D721Med (cell line): ENCODE data around the gene ZHX3.
A peak's percentile ranks its signal among the peaks of the same experiment; 100 is the strongest.
"Not testable (repeated sequence)": the region's sequence is repeated elsewhere in the genome, so short reads cannot be mapped to it uniquely, and the experiment has no call there.

Experiments used
- DNase-seq: peaks from one replicate; pipeline ENCODE4 v3.0.0; 2011; ENCODE audit warnings: low spot score; ENCODE audit not compliant: insufficient read length
- FAIRE-seq: peaks from 2 replicates; lab custom pipeline; 2011; peaks lifted over from hg19 to GRCh38; lab: Jason Lieb, UNC
- CTCF ChIP-seq: IDR thresholded peaks from 2 replicates; pipeline ENCODE4 v1.5.1; 2012; ENCODE audit warnings: mild to moderate bottlenecking, control low read depth; ENCODE audit not compliant: insufficient read depth; ENCODE audit errors: missing control alignments

The ZHX3 gene

DNA sequence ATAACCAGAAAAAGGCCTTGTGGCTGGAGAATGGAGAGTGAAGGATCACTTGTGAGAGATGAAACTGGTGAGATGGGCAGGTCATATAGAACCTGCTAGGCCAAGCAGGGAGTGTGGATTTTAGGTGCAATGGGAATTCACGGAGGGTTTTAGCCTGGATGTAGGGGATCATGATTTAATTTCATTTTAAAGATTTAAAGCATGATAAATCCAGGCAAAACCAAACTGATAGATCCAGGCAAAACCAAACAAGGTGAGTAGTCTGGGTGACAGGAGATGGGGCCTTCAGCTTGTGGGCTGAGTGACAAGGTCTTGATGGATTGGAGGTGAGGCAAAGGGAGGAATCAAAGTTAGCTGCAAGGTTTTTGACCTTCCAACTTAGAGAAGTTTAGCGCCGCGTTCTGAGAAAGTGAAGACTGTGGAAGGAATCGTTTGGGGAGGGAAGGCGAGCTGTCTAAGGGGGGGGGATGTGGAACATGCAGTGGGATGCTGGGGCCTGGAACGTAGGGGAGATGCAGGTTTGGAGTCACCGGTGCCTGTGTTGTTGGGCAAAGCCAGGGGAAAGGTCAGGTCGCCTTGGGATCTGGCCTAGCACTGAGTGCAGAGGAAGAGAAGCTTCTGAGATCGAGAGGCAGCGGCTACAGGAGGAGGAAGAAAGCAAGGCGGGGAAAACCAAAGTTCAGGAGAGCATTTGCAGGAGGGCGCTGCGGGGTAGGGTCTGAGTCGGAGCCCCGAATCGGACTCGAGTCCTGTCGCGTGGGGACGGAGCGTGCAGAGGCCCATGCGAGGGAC is 181.4 kb downstream of the ZHX3 start:
- FAIRE-seq, result no peak

GRCh38 chr20:41135187-41135887 is 182.2 kb downstream of the ZHX3 start:
- DNase-seq (no peak), FAIRE-seq (no peak)
- peak; percentile 67 for TF ChIP-seq CTCF

More for the DNA sequence above, 181.4 kb downstream of the ZHX3 start:
- DNase-seq, result no peak
- no peak for TF ChIP-seq CTCF

- no peak for TF ChIP-seq CTCF
- no peak for DNase-seq
- no peak for FAIRE-seq
These were observed 183.0 kb downstream of the ZHX3 start for GRCh38 chr20:41134362-41135186.

GRCh38 chr20:41133709-41134361 is 183.7 kb downstream of the ZHX3 start:
- DNase-seq (no peak), FAIRE-seq (no peak)
- no peak for TF ChIP-seq CTCF

- DNase-seq, FAIRE-seq: not testable (repeated sequence)
These were observed 185.1 kb downstream of the ZHX3 start for GRCh38 chr20:41132388-41132775.

GRCh38 chr20:41131594-41132387 is 185.7 kb downstream of the ZHX3 start:
- no peak for TF ChIP-seq CTCF
- DNase-seq (no peak), FAIRE-seq (no peak)
